GM10248 (cell line): ENCODE results near the gene FGF14.

Experiments
- CTCF ChIA-PET: fragments of 300-600 bp; sonication (Branson Sonifier 250); formaldehyde crosslinking; extraction: SDS; loops from one replicate; lab custom pipeline; 2021; ENCODE audit warnings: antibody characterized with exemption; lab: Yijun Ruan, JAX
- POLR2A ChIA-PET: fragments of 350-650 bp; sonication (Branson Sonifier 250); formaldehyde crosslinking; extraction: SDS; loops from one replicate; lab custom pipeline; 2020; ENCODE audit warnings: antibody characterized with exemption; lab: Yijun Ruan, JAX
- DNase-seq: peaks from one replicate; pipeline ENCODE4 v3.0.0; 2012; ENCODE audit errors: extremely low spot score
- TF ChIP-seq, protein P1 (sequence below): IDR thresholded peaks from 2 replicates; pipeline ENCODE4 v1.5.1; 2012; ENCODE audit warnings: mild to moderate bottlenecking, low read depth; ENCODE audit errors: extremely low read depth, missing control alignments, control extremely low read depth

FGF14 gene

DNA sequence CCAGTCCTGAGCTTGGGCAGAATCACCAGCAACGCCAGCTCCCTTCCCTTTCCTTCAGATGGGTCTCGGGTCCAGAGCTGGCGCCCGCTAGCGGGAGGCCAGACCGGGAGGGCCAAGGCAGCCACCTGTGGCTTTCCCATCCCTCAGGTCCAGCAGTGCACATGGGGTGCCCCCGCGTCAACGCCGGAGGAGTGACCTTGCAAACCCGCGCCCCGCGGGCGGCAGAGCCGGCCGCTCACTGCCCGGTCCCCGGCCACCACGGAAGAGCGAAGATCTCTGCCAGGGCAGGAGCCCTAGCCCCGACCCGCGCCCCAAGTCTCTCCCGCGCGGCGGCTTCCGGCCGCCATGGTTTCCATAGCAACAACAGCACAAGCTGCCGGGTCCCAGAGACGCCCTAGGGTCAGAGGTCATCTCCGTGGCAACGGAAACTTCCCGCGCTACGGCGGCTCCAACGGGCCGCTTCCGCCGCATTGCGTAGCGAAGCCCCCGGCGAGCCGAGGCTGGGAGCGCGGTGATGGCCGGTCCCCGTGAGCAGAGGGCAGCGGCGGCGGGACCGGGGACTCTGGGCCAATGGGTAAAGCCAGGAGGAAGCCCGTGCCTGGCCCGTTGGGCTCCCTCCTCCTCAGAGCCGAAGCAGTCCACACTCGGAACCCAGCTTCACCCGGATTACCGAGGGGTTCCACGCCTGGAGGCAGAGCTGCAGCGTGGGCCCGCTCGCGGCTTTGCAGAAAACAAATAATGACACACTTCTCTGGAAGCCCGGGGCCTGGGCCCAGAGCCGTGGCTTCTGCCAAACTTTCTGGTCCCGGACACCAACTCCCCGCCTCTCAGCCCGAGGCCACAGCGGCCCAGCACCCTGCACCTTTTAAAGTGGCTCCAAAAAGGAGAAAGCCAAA lies 7.4 kb downstream of the FGF14 start:
- POLR2A ChIA-PET, result no interaction called here
- TF ChIP-seq, protein P1, sequence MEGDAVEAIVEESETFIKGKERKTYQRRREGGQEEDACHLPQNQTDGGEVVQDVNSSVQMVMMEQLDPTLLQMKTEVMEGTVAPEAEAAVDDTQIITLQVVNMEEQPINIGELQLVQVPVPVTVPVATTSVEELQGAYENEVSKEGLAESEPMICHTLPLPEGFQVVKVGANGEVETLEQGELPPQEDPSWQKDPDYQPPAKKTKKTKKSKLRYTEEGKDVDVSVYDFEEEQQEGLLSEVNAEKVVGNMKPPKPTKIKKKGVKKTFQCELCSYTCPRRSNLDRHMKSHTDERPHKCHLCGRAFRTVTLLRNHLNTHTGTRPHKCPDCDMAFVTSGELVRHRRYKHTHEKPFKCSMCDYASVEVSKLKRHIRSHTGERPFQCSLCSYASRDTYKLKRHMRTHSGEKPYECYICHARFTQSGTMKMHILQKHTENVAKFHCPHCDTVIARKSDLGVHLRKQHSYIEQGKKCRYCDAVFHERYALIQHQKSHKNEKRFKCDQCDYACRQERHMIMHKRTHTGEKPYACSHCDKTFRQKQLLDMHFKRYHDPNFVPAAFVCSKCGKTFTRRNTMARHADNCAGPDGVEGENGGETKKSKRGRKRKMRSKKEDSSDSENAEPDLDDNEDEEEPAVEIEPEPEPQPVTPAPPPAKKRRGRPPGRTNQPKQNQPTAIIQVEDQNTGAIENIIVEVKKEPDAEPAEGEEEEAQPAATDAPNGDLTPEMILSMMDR, result peak; percentile 53
- DNase-seq, result peak; percentile 97
- CTCF ChIA-PET, result interaction anchor here (0.8 to 3.7 kb wide), 5 partner anchors 9 to 198 kb away, joined by 3 to 15 read pairs (median 3); no protein-coding TSS in a partner anchor

- CTCF ChIA-PET, result interaction anchor here (1.2 kb wide), 1 partner anchor 163 kb away, joined by 3 read pairs; no protein-coding TSS in a partner anchor
- DNase-seq, result no peak
- TF ChIP-seq, protein P1, result no peak
- POLR2A ChIA-PET, result interaction anchor here (0.5 kb wide), 1 partner anchor 8 kb away, joined by 3 read pairs; no protein-coding TSS in a partner anchor
These were observed 9.2 kb downstream of the FGF14 start for GRCh38 chr13:102392481-102393209.

DNA sequence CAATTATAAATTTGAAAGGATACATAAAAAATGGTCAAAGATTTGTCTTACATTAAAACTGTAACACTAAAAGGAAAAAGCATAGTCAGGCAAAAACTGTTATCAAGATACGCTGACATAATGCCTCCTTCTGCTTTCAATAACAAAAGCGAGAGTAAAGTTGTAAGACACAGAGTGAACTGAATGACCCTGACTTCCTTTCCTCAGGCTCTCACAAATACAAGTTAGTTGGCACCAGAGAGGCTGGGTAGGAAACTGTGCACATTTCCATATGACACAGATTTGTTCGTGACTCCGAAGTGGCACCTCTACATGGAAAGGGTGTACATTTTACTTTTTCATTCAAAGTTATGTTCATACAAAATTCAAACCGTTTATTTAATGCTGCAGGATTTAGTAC lies 15.4 kb downstream of the FGF14 start:
- TF ChIP-seq, protein P1, result no peak
- ChIA-PET POLR2A (no interaction called here), CTCF (no interaction called here)
- no peak for DNase-seq

DNA sequence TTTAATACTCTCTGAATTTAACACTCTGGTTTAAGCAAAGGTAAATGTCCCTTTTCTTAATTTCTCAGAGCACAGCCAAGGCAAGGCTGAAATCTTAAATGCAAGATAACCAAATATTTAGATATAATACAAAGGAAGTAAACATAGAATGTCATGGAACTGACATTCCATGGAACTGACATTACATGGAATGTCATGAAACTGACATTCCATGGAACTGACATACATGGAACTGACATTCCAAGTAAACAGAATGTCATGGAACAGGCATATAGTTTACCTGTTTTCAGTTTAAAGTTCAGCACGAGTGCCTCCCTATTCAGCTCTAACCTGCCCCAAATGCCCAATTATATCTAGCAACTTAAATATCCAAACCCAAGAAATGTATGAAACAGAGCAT lies 21.8 kb downstream of the FGF14 start:
- TF ChIP-seq, protein P1, result no peak
- CTCF ChIA-PET, result interaction anchor here (1.0 to 1.1 kb wide), 2 partner anchors 9 to 12 kb away, joined by 3 read pairs; no protein-coding TSS in a partner anchor
- no peak for DNase-seq
- POLR2A ChIA-PET, result no interaction called here

GRCh38 chr13:102376318-102376717 lies 25.5 kb downstream of the FGF14 start:
- ChIA-PET POLR2A (no interaction called here), CTCF (no interaction called here)
- no peak for DNase-seq
- TF ChIP-seq, protein P1, result no peak

DNA sequence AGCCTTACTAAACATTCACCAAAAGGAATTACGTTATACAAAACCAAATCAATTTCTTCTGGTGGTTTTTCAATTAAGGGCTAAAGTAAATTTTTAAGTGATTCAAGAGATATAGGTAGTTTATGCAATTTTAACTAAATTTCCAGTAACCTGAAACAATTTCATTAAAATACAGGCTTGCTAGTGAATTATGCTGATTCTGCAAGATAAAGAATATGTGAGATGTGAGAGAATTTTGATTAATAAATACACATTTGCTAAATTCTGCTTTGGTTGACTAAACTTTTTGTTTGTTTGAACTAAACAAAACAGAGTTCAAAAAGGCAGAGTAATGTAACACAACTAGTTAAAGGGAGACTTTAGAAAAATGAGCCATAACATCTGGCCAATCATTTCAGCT lies 27.1 kb downstream of the FGF14 start:
- POLR2A ChIA-PET, result no interaction called here
- CTCF ChIA-PET, result no interaction called here
- no peak for DNase-seq
- TF ChIP-seq, protein P1, result no peak
